Kidney (tissue), 14 donors: ENCODE data around the gene OSTC. TPM values are rescaled to one million over a fixed set of nuclear protein-coding genes. Genes with fewer than 3 reads are reported as not detected.

Experiments
- DNase-seq, 5 donors: peaks; one replicate each; pipeline ENCODE4 v3.0.0-alpha.2; 2013 to 2020
- FAIRE-seq: peaks from 2 replicates; lab custom pipeline; 2012; peaks lifted over from hg19 to GRCh38; lab: Jason Lieb, UNC
- H3K27ac ChIP-seq, 2 donors: one replicate each; pipeline ENCODE4 v1.7.0; 2013; ENCODE audit warnings: low read depth in 2 of 2, low read length in 2 of 2, inconsistent platforms in 1 of 2
- H3K27me3 ChIP-seq: one replicate; pipeline ENCODE4 v1.7.1; 2013; ENCODE audit warnings: low read length, inconsistent platforms; ENCODE audit not compliant: control insufficient read depth, insufficient read depth
- H3K36me3 ChIP-seq, 3 donors: one replicate each; pipeline versions ENCODE4 v1.7.0 to v1.7.1; 2013; ENCODE audit warnings: low read length in 3 of 3, control low read depth in 1 of 3, inconsistent platforms in 1 of 3; ENCODE audit not compliant: insufficient read depth in 3 of 3, control insufficient read depth in 2 of 3
- H3K4me1 ChIP-seq, 3 donors: one replicate each; pipeline versions ENCODE4 v1.7.0 to v1.7.1; 2013; ENCODE audit warnings: low read length in 3 of 3, inconsistent platforms in 1 of 3, low read depth in 1 of 3; ENCODE audit not compliant: control insufficient read depth in 2 of 3, insufficient read depth in 2 of 3
- H3K4me3 ChIP-seq, 3 donors: one replicate each; pipeline versions ENCODE4 v1.7.0 to v1.8.1; 2013; ENCODE audit warnings: low read length in 3 of 3, control low read depth in 1 of 3, inconsistent platforms in 1 of 3
- H3K9ac ChIP-seq, 3 donors: one replicate each; pipeline versions ENCODE4 v1.7.0 to v1.7.1; 2013; ENCODE audit warnings: low read length in 3 of 3, control low read depth in 1 of 3, inconsistent platforms in 1 of 3
- H3K9me3 ChIP-seq, 3 donors: one replicate each; pipeline versions ENCODE4 v1.7.0 to v1.7.1; 2013; ENCODE audit warnings: low read length in 3 of 3, control low read depth in 1 of 3, inconsistent platforms in 1 of 3; ENCODE audit not compliant: control insufficient read depth in 2 of 3, insufficient read depth in 1 of 3
- CTCF ChIP-seq: IDR thresholded peaks from 3 replicates; pipeline ENCODE4 v1.5.1; 2012; ENCODE audit warnings: mild to moderate bottlenecking, moderate library complexity, borderline replicate concordance; ENCODE audit not compliant: insufficient read depth; ENCODE audit errors: extremely low read depth
- intact Hi-C: fragments of 100-400 bp; cut with DNase I; formaldehyde crosslinking; loops from one replicate; pipeline ENCODE4 v1.11.1; 2022
- polyA plus RNA-seq: library from polyadenylated mRNA; stranded (reverse); fragments of 350-450 nt; fragmentation: Illumina TruSeq; extraction: RNeasy Lipid Tissue Mini Kit (QIAGEN cat#74804); gene quantifications from one replicate; pipeline ENCODE4 v1.2.3, GENCODE V29; 2014; ENCODE audit warnings: low read depth, low replicate concordance; ENCODE audit not compliant: insufficient read depth
- total RNA-seq: library from RNA; stranded (reverse); fragmentation: NEBNext Ultra II Directional; extraction: Animal tissue kit (Norgen Biotek cat#: 25700); gene quantifications from one replicate; pipeline ENCODE4 v1.2.1, GENCODE V29; 2021
- donor health status: control.
- donor health status: control.
- donor health status: control.
- donor health status: control.
- donor health status: control.
- donor health status: DM: yes; HTN: yes; CAD: no.
- donor health status: Normal renal cell carcinoma (clear cell type).

OSTC gene
- total and polyA plus RNA-seq, 2 donors from 2014 or later, result 71.2 to 111 TPM

GRCh38 chr4:108602163-108602562 lies 48.2 kb upstream of the OSTC start:
- Histone ChIP-seq H3K36me3 (peaks cover 0 to 3% (median 0%) of the 10 kb centered on the region in 3 donors), H3K9ac (no peak overlapping the region), H3K27ac (no peak overlapping the region), H3K4me1 (no peaks in the 10 kb centered on the region), H3K4me3 (no peak overlapping the region), H3K27me3 (no peaks in the 10 kb centered on the region), H3K9me3 (no peaks in the 10 kb centered on the region)
- FAIRE-seq (no peak), DNase-seq (no peak)
- intact Hi-C loops, result no loop called here
- TF ChIP-seq CTCF, result no peak

- no peak for DNase-seq
- intact Hi-C loops, result no loop called here
- no peaks in the 10 kb centered on the region for H3K4me1 ChIP-seq
- H3K4me3 ChIP-seq, result no peak overlapping the region
- H3K9ac ChIP-seq, result no peak overlapping the region
- H3K36me3 ChIP-seq, result no peaks in the 10 kb centered on the region
- H3K9me3 ChIP-seq, result no peaks in the 10 kb centered on the region
- H3K27me3 ChIP-seq, result no peaks in the 10 kb centered on the region
- no peak for TF ChIP-seq CTCF
- no peak for FAIRE-seq
- no peak overlapping the region for H3K27ac ChIP-seq
These were observed 43.2 kb upstream of the OSTC start for GRCh38 chr4:108607079-108607815.

- Histone ChIP-seq H3K9ac (no peak overlapping the region), H3K4me1 (no peaks in the 10 kb centered on the region), H3K36me3 (no peaks in the 10 kb centered on the region), H3K27ac (no peak overlapping the region), H3K27me3 (no peaks in the 10 kb centered on the region), H3K9me3 (no peaks in the 10 kb centered on the region), H3K4me3 (peak overlapping the region in 2 of 3 donors; percentile 34 to 45)
- DNase-seq, result peak in 3 of 5 donors; percentile 31 to 73 (median 68)
- FAIRE-seq, result no peak
- no peak for TF ChIP-seq CTCF
- intact Hi-C loops, result no loop called here
These were observed 39.0 kb upstream of the OSTC start for GRCh38 chr4:108611365-108611764.
